ENCODE results near the gene ADIG. TPM values are rescaled to one million over a fixed set of nuclear protein-coding genes. Genes with fewer than 3 reads are reported as not detected.
"Not testable (repeated sequence)": the region's sequence is repeated elsewhere in the genome, so short reads cannot be mapped to it uniquely, and the experiment has no call there.

Gene ADIG
- total and polyA plus RNA-seq, 2 donors = not detected

- no peaks in the 10 kb centered on the region for H3K4me1 ChIP-seq (ENCODE audit: insufficient read depth)
- WGBS = 42% methylated on average over 7 of the region's 7 CpGs
- no peak overlapping the region for H3K27ac ChIP-seq (ENCODE audit: low read depth)
- no peak overlapping the region for H3K4me3 ChIP-seq (ENCODE audit: low read depth, low read length)
- DNase-seq (ENCODE audit: extremely low spot score) = no peak
- H3K36me3 ChIP-seq (ENCODE audit: insufficient read depth) = no peaks in the 10 kb centered on the region
Observed at GRCh38 chr20:38584099-38584763, 3.2 kb downstream of the ADIG start.

GRCh38 chr20:38585404-38586180 lies 4.6 kb downstream of the ADIG start:
- H3K4me3 ChIP-seq (ENCODE audit: low read depth, low read length) = no peak overlapping the region
- DNase-seq (ENCODE audit: extremely low spot score) = no peak
- no peaks in the 10 kb centered on the region for H3K4me1 ChIP-seq (ENCODE audit: insufficient read depth)
- 80% methylated on average over 10 of the region's 10 CpGs for WGBS
- H3K36me3 ChIP-seq (ENCODE audit: insufficient read depth) = no peaks in the 10 kb centered on the region
- no peak overlapping the region for H3K27ac ChIP-seq (ENCODE audit: low read depth)

GRCh38 chr20:38586181-38586525 lies 5.2 kb downstream of the ADIG start:
- no peak for DNase-seq (ENCODE audit: extremely low spot score)
- no peak overlapping the region for H3K4me3 ChIP-seq (ENCODE audit: low read depth, low read length)
- WGBS = 50% methylated on average over 3 of the region's 3 CpGs

GRCh38 chr20:38588303-38588702 lies 7.3 kb downstream of the ADIG start:
- WGBS = 87% methylated on average over 6 of the region's 6 CpGs
- Histone ChIP-seq H3K27ac (ENCODE audit: low read depth) (no peak overlapping the region), H3K4me3 (ENCODE audit: low read depth, low read length) (no peak overlapping the region), H3K4me1 (ENCODE audit: insufficient read depth) (no peaks in the 10 kb centered on the region), H3K36me3 (ENCODE audit: insufficient read depth) (no peaks in the 10 kb centered on the region)
- DNase-seq (ENCODE audit: extremely low spot score) = no peak

More at GRCh38 chr20:38586181-38586525, 5.2 kb downstream of the ADIG start:
- H3K27ac ChIP-seq (ENCODE audit: low read depth) = no peak overlapping the region
- H3K36me3 ChIP-seq (ENCODE audit: insufficient read depth) = no peaks in the 10 kb centered on the region
- no peaks in the 10 kb centered on the region for H3K4me1 ChIP-seq (ENCODE audit: insufficient read depth)

- Histone ChIP-seq H3K27ac (ENCODE audit: low read depth) (no peak overlapping the region), H3K4me1 (ENCODE audit: insufficient read depth) (no peaks in the 10 kb centered on the region), H3K36me3 (ENCODE audit: insufficient read depth) (no peaks in the 10 kb centered on the region), H3K4me3 (ENCODE audit: low read depth, low read length) (no peak overlapping the region)
- 83% methylated on average over 4 of the region's 4 CpGs for WGBS
- DNase-seq (ENCODE audit: extremely low spot score) = no peak
Observed at GRCh38 chr20:38589351-38589750, 8.4 kb downstream of the ADIG start.

GRCh38 chr20:38589967-38590675 lies 9.1 kb downstream of the ADIG start:
- no peak overlapping the region for H3K27ac ChIP-seq (ENCODE audit: low read depth)
- no peak for DNase-seq (ENCODE audit: extremely low spot score)
- H3K36me3 ChIP-seq (ENCODE audit: insufficient read depth) = no peaks in the 10 kb centered on the region
- WGBS = 76% methylated on average over 3 of the region's 3 CpGs
- H3K4me3 ChIP-seq (ENCODE audit: low read depth, low read length) = no peak overlapping the region
- no peaks in the 10 kb centered on the region for H3K4me1 ChIP-seq (ENCODE audit: insufficient read depth)

GRCh38 chr20:38590676-38591473 lies 9.9 kb downstream of the ADIG start:
- Histone ChIP-seq H3K27ac (ENCODE audit: low read depth) (no peak overlapping the region), H3K4me3 (ENCODE audit: low read depth, low read length) (no peak overlapping the region), H3K4me1 (ENCODE audit: insufficient read depth) (no peaks in the 10 kb centered on the region), H3K36me3 (ENCODE audit: insufficient read depth) (no peaks in the 10 kb centered on the region)
- DNase-seq (ENCODE audit: extremely low spot score) = no peak
- 75% methylated on average over 18 of the region's 18 CpGs for WGBS

GRCh38 chr20:38591474-38592410 lies 10.7 kb downstream of the ADIG start:
- Histone ChIP-seq H3K4me3 (ENCODE audit: low read depth, low read length) (no peak overlapping the region), H3K36me3 (ENCODE audit: insufficient read depth) (no peaks in the 10 kb centered on the region), H3K4me1 (ENCODE audit: insufficient read depth) (no peaks in the 10 kb centered on the region), H3K27ac (ENCODE audit: low read depth) (no peak overlapping the region)
- DNase-seq (ENCODE audit: extremely low spot score) = no peak
- 83% methylated on average over 21 of the region's 21 CpGs for WGBS

- H3K36me3 ChIP-seq (ENCODE audit: insufficient read depth); H3K4me1 ChIP-seq (ENCODE audit: insufficient read depth); H3K27ac ChIP-seq (ENCODE audit: low read depth); H3K4me3 ChIP-seq (ENCODE audit: low read depth, low read length); DNase-seq (ENCODE audit: extremely low spot score): not testable (repeated sequence)
- 69% methylated on average over 3 of the region's 3 CpGs for WGBS
Observed at GRCh38 chr20:38592411-38592790, 11.4 kb downstream of the ADIG start.

GRCh38 chr20:38594281-38594680 lies 13.3 kb downstream of the ADIG start:
- H3K4me3 ChIP-seq (ENCODE audit: low read depth, low read length); DNase-seq (ENCODE audit: extremely low spot score); H3K27ac ChIP-seq (ENCODE audit: low read depth); H3K4me1 ChIP-seq (ENCODE audit: insufficient read depth); H3K36me3 ChIP-seq (ENCODE audit: insufficient read depth): not testable (repeated sequence)
- WGBS = 75% methylated on average over 12 of the region's 12 CpGs

- WGBS = 89% methylated on average over 15 of the region's 15 CpGs
- H3K4me1 ChIP-seq (ENCODE audit: insufficient read depth); H3K4me3 ChIP-seq (ENCODE audit: low read depth, low read length); DNase-seq (ENCODE audit: extremely low spot score); H3K27ac ChIP-seq (ENCODE audit: low read depth); H3K36me3 ChIP-seq (ENCODE audit: insufficient read depth): not testable (repeated sequence)
Observed at GRCh38 chr20:38595886-38596285, 14.9 kb downstream of the ADIG start.

- no peaks in the 10 kb centered on the region for H3K4me1 ChIP-seq (ENCODE audit: insufficient read depth)
- no peak overlapping the region for H3K4me3 ChIP-seq (ENCODE audit: low read depth, low read length)
- WGBS = 35% methylated on average over 9 of the region's 9 CpGs
- no peak for DNase-seq (ENCODE audit: extremely low spot score)
- no peaks in the 10 kb centered on the region for H3K36me3 ChIP-seq (ENCODE audit: insufficient read depth)
- H3K27ac ChIP-seq (ENCODE audit: low read depth) = no peak overlapping the region
Observed at GRCh38 chr20:38599410-38599882, 18.4 kb downstream of the ADIG start.
